Esophagus (tissue), 2 donors: ENCODE data around the gene JUN. TPM values are rescaled to one million over a fixed set of nuclear protein-coding genes. Genes with fewer than 3 reads are reported as not detected.

Experiments used
- H3K27ac ChIP-seq, 2 donors: one replicate each; pipeline ENCODE4 v1.5.1; 2013; ENCODE audit warnings: low read depth in 2 of 2, mild to moderate bottlenecking in 2 of 2, inconsistent platforms in 1 of 2, low read length in 1 of 2, moderate library complexity in 1 of 2
- H3K27me3 ChIP-seq, 2 donors: one replicate each; pipeline ENCODE4 v1.6.1; 2013; ENCODE audit warnings: low read length in 2 of 2, control low read depth in 1 of 2, mild to moderate bottlenecking in 1 of 2; ENCODE audit not compliant: insufficient read depth in 2 of 2, control insufficient read depth in 1 of 2
- H3K36me3 ChIP-seq, 2 donors: one replicate each; pipeline ENCODE4 v1.6.1; 2013; ENCODE audit warnings: low read length in 1 of 2; ENCODE audit not compliant: control insufficient read depth in 2 of 2, insufficient read depth in 2 of 2
- H3K4me1 ChIP-seq, 2 donors: one replicate each; pipeline ENCODE4 v1.6.1; 2013; ENCODE audit warnings: low read length in 1 of 2; ENCODE audit not compliant: control insufficient read depth in 2 of 2, insufficient read depth in 2 of 2
- H3K4me3 ChIP-seq, 2 donors: one replicate each; pipeline ENCODE4 v1.5.1; 2013; ENCODE audit warnings: low read length in 2 of 2, mild to moderate bottlenecking in 2 of 2, low read depth in 1 of 2, moderate library complexity in 1 of 2
- H3K9me3 ChIP-seq, 2 donors: one replicate each; pipeline ENCODE4 v1.6.1; 2013; ENCODE audit warnings: mild to moderate bottlenecking in 2 of 2, low read depth in 1 of 2, low read length in 1 of 2, moderate library complexity in 1 of 2; ENCODE audit not compliant: control insufficient read depth in 2 of 2, insufficient read depth in 1 of 2
- WGBS, 2 donors: extraction: QIAGEN DNeasy Blood & Tissue Kit; methylation state at CpG; one replicate each; pipeline ENCODE4 v1.1.7; 2013; 5-methylcytosine and 5-hydroxymethylcytosine counted together
- polyA plus RNA-seq, 2 donors: library from polyadenylated mRNA; stranded (reverse); fragments of 200-250 nt; gene quantifications; one replicate each; pipeline ENCODE4 v1.2.3, GENCODE V29; 2013
- donor health status: healthy with polysubstance abuse.
- donor health status: Bipolar disorder and iron deficiency.

The JUN gene
- polyA plus RNA-seq, 2 donors, result 31.2 to 42.9 TPM

DNA sequence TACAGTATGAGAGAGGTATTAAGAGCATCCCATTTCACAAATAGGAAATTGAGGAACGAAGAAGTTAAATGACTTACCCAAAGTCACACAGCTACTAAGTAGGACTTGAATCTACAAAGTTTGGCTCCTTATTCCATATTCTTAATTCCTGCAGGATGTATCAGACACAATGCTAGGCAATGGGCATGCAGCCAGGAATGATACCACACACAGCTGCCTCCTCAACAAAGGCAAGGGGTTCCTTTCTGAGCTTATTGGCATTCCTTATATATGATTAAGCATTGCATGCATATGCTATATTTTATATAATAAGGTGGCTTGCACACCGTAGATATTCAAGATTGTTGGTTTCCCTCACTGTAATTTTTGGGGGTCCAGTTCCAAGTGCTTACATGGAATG is 34.2 kb upstream of the JUN start:
- Histone ChIP-seq H3K9me3 (no peaks in the 10 kb centered on the region), H3K4me3 (no peak overlapping the region), H3K27me3 (no peaks in the 10 kb centered on the region), H3K27ac (no peak overlapping the region), H3K4me1 (peaks cover 5 to 8% of the 10 kb centered on the region in 2 donors), H3K36me3 (no peaks in the 10 kb centered on the region)
- 57 to 83% methylated on average over 2 of the region's 2 CpGs for WGBS, 2 donors

DNA sequence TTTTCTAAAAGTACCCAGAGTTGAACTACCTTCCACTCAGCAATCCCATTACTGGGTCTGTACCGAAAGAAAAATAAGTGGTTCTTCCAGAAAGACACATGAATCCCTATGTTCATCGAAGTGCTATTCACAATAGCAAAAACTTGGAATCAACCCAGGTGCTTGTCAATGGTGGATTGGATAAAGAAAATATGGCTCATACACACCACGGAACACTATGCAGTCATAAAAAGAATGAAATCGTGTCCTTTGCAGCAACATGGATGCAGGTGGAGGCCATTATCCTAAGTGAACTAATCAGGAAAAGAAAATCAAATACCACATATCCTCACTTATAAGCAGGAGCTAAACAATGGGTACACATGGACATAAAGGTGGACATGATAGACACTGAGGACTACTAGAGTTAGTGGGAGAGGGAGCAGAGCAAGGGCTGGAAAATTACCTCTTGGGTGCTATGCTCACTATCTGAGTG is 32.9 kb upstream of the JUN start:
- 17 to 23% methylated on average over 4 of the region's 4 CpGs for WGBS, 2 donors
- Histone ChIP-seq H3K36me3 (no peaks in the 10 kb centered on the region), H3K27me3 (no peaks in the 10 kb centered on the region), H3K27ac (peak overlapping the region; percentile 97 to 99), H3K9me3 (no peaks in the 10 kb centered on the region), H3K4me3 (peak overlapping the region; percentile 56 to 61), H3K4me1 (peaks cover 5 to 12% of the 10 kb centered on the region in 2 donors)

DNA sequence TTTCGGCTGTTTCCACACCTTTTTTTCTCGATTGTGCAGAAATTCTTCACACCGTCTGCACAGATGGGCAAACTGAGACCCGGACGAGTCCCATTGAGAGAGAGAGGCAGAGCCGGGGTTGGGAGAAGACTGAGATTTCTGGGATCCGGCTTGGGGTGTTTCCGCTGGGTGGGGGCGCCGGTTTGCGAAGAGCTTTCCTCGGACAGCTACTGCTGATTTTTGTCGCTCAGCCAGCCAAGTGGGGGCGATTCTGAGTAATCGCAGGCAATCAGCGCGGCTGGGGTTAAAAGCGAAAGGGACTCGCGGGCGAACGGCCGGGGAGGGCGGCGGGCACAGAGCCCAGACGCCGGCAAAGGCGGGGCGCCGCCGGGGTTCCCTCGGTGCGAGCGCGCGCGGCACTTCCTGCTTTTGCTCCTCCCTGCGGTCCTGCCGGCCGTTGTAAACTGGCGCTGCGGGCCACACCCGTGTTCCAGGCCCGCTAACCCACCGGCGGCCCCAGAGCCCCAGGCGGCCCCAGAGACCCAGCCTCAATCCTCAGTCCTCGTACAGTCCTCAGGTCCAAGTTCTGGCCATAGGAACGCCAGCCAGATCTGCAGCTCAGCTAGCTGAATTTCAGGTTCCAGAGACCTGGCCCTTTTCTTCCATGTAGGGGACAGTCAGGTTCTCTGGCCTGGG is 32.4 kb upstream of the JUN start:
- Histone ChIP-seq H3K36me3 (no peaks in the 10 kb centered on the region), H3K4me1 (peaks cover 5 to 16% of the 10 kb centered on the region in 2 donors), H3K27ac (peak overlapping the region; percentile 97 to 99), H3K27me3 (no peaks in the 10 kb centered on the region), H3K9me3 (no peaks in the 10 kb centered on the region), H3K4me3 (peak overlapping the region; percentile 56 to 61)
- 0% methylated on average over 34 to 49 of the region's 49 CpGs for WGBS, 2 donors

DNA sequence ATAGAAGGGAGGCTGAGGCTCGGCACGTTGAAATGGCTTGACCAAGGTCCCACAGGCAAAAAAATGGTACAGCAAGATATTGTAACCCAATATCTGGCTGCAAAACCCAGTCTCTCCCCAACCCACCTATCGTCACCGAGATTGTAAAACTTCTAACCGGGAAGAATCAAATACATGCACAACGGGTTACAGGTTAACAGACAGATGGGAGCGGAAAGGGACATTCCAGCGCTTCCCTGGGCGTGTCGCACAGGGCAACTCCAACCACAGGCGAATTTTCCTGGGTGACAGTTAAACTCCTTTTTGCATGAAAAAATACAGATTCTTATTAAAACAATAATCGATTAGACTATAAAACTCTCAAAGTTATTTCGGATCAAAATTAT is 31.8 kb upstream of the JUN start:
- H3K9me3 ChIP-seq, result no peaks in the 10 kb centered on the region
- WGBS, 2 donors, result 0 to 1% methylated on average over 13 of the region's 13 CpGs
- no peaks in the 10 kb centered on the region for H3K27me3 ChIP-seq
- peaks cover 5 to 16% of the 10 kb centered on the region in 2 donors for H3K4me1 ChIP-seq
- peak overlapping the region; percentile 56 to 61 for H3K4me3 ChIP-seq
- H3K36me3 ChIP-seq, result no peaks in the 10 kb centered on the region
- H3K27ac ChIP-seq, result peak overlapping the region; percentile 97 to 99

DNA sequence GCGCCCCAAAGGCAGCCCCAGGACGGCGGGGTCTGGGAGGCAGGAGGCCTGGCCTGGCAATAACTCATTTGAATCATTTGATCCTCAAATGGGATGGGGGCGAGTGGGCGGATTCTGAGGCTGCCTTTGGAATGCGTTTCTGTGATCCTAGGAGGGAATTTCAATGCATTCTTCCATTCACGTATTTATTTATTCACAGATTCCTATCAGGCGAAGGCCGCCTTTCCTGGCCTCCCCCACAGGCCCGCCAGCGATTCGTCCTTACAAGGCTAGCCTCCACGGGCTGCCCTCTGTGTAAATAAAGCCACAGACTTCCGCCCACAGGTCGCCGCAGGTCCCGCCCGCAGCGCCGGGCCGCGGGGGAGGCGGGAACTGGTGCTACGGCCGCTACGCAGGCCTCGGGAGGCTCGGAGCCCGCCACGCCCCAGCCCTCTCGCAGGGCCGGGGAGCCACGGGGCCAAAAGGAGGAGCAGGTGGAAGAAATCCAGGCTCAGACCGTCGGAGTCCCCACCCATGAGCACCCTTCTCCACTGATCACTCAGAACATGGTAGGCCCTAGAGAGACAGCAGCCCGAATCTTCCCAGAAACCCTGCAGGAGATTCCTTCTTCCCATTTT is 31.3 kb upstream of the JUN start:
- Histone ChIP-seq H3K27me3 (no peaks in the 10 kb centered on the region), H3K4me1 (peaks cover 5 to 16% of the 10 kb centered on the region in 2 donors), H3K9me3 (no peaks in the 10 kb centered on the region), H3K4me3 (peak overlapping the region; percentile 56 to 61), H3K27ac (peak overlapping the region; percentile 97 to 99), H3K36me3 (no peaks in the 10 kb centered on the region)
- WGBS, 2 donors, result 3 to 4% methylated on average over 30 to 36 of the region's 36 CpGs

DNA sequence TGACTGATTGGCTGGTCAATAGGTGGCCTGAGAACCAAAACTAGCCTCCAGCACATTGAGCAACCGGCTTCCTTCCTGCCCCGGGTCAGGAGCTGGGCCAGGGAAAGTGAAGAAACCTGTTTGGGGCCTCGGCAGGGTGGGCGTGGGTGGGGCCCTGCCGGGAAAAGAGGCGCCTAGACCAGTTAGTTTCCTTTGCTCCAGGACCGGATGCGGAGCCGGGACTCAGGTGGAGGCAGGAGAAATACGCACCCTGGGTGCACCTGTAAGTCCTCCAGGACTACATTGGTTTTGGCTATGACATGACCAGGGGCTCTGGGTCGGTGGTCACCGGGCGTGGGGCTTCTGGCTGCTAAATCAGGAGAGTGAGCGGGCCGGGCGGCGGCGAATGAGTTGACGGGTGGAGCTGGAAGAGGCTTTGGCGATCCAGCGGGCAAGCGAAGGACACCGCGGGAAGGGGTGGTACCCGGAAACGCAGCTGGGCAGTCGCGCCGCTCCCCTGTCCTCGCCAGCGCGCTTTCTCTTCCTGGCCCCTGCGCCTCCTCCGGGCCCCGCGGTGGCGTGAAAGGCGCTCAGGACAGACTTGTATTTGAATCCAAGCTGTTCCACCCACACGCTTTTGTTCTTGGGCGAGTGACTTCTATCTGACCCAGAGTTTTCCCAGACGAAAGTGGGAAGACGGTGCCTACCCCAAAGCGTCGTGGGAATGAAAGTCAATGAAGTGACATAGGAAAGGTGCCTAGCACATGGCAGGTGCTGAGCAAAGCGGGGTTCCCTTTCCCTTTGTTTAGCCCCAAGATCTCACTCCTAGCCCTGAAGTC is 30.6 kb upstream of the JUN start:
- Histone ChIP-seq H3K4me3 (peak overlapping the region; percentile 26 to 61), H3K36me3 (no peaks in the 10 kb centered on the region), H3K27me3 (no peaks in the 10 kb centered on the region), H3K27ac (peak overlapping the region; percentile 97 to 99), H3K4me1 (peaks cover 8 to 16% of the 10 kb centered on the region in 2 donors), H3K9me3 (no peaks in the 10 kb centered on the region)
- 41% methylated on average over 45 of the region's 45 CpGs for WGBS, 2 donors

DNA sequence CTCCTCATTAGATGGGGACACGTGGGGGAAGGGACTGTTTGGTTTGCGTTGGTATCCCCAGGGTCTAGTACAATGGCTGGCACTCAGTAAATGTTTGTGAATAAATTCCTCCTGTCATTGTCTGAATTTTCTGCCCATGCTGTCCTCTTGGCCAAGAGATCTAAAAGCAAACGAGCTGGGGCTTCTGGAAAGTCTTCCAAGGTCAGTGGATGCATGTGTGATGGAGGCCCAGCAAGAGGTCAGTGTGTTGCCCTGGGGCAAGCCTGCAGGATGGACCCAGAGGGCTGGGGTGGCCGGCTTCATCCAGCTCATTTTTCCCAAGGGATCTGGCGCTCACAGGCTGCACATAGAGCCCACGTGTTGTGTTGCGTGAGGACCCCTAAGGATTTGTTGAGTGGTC is 30.0 kb upstream of the JUN start:
- 63 to 65% methylated on average over 7 of the region's 7 CpGs for WGBS, 2 donors

DNA sequence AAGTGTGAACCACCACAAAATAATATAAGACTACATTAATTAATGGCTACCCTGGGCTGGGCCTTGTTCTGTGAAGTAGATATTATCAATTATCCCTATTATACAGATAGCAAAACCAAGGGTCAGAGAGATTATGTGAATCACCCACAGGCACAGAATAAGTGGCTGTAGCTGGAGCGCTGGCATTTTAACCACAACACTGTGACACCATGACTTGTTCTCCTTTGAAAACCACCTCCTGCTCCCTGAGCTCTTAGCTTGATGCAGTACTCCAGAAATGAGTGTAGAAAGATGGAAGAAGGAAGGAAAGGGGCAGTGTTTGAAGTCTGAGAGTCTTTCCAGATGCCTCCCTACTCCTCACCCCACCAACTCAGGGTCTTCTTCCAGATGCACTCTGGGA is 29.5 kb upstream of the JUN start:
- WGBS, 2 donors, result 70 to 80% methylated on average over 1 of the region's 1 CpG
- H3K27me3 ChIP-seq, result no peaks in the 10 kb centered on the region
- H3K27ac ChIP-seq, result peak overlapping the region; percentile 97 to 99
- H3K4me1 ChIP-seq, result peaks cover 8 to 16% of the 10 kb centered on the region in 2 donors
- no peak overlapping the region for H3K4me3 ChIP-seq
- no peaks in the 10 kb centered on the region for H3K36me3 ChIP-seq
- H3K9me3 ChIP-seq, result no peaks in the 10 kb centered on the region

More for the DNA sequence above, 30.0 kb upstream of the JUN start:
- Histone ChIP-seq H3K27me3 (no peaks in the 10 kb centered on the region), H3K36me3 (no peaks in the 10 kb centered on the region), H3K4me1 (peaks cover 8 to 16% of the 10 kb centered on the region in 2 donors), H3K4me3 (no peak overlapping the region), H3K9me3 (no peaks in the 10 kb centered on the region), H3K27ac (peak overlapping the region; percentile 97 to 99)

DNA sequence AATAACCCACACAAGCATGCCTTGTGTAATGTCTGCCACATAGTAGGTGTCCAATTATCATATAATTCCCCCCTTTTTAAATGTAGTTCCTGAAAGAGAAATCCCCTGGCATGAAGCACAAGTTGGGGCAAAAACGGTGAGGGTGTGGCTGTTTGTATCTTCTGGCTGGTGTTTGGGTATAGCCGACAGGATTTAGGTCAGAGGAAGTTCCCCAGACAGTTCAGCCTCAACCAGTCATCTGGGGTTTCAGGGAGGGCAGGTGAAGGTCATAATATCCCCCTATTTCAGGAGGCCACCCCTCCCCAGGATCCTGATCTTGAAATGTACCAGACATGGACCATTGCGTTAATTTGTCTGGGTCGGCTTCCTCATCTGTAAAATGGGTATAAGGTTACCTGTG is 29.1 kb upstream of the JUN start:
- no peak overlapping the region for H3K4me3 ChIP-seq
- no peaks in the 10 kb centered on the region for H3K36me3 ChIP-seq
- H3K9me3 ChIP-seq, result no peaks in the 10 kb centered on the region
- peak overlapping the region; percentile 86 to 97 for H3K27ac ChIP-seq
- WGBS, 2 donors, result 50 to 58% methylated on average over 4 of the region's 4 CpGs
- peaks cover 8 to 16% of the 10 kb centered on the region in 2 donors for H3K4me1 ChIP-seq
- H3K27me3 ChIP-seq, result no peaks in the 10 kb centered on the region
